Mucosa of rectum (tissue), 2 donors: ENCODE data around the gene UGT3A1.
"Not testable (repeated sequence)": the region's sequence is repeated elsewhere in the genome, so short reads cannot be mapped to it uniquely, and the experiment has no call there.

ENCODE experiments used
- H3K27ac ChIP-seq, 2 donors: one replicate each; pipeline ENCODE4 v1.7.0; 2013; ENCODE audit warnings: inconsistent platforms in 2 of 2, low read depth in 2 of 2, low read length in 2 of 2
- H3K27me3 ChIP-seq, 2 donors: one replicate each; pipeline ENCODE4 v1.7.0; 2013; ENCODE audit warnings: low read length in 2 of 2; ENCODE audit not compliant: control insufficient read depth in 2 of 2, insufficient read depth in 2 of 2
- H3K36me3 ChIP-seq, 2 donors: one replicate each; pipeline ENCODE4 v1.7.0; 2013; ENCODE audit warnings: low read length in 2 of 2; ENCODE audit not compliant: control insufficient read depth in 2 of 2, insufficient read depth in 2 of 2
- H3K4me1 ChIP-seq, 2 donors: one replicate each; pipeline ENCODE4 v1.7.0; 2013; ENCODE audit warnings: low read length in 2 of 2, mild to moderate bottlenecking in 1 of 2; ENCODE audit not compliant: control insufficient read depth in 2 of 2, insufficient read depth in 2 of 2
- H3K4me3 ChIP-seq, 2 donors: one replicate each; pipeline ENCODE4 v1.7.0; 2013; ENCODE audit warnings: low read length in 2 of 2
- H3K9ac ChIP-seq, 2 donors: one replicate each; pipeline ENCODE4 v1.7.0; 2013; ENCODE audit warnings: low read length in 2 of 2, low read depth in 1 of 2, mild to moderate bottlenecking in 1 of 2
- H3K9me3 ChIP-seq, 2 donors: one replicate each; pipeline ENCODE4 v1.7.0; 2013; ENCODE audit warnings: low read length in 2 of 2; ENCODE audit not compliant: control insufficient read depth in 2 of 2
- donor health status: healthy.
- donor health status: Normal muscosa, but diverticular disease.

UGT3A1 gene

GRCh38 chr5:35990520-35990919 lies 670 bp downstream of the UGT3A1 start:
- Histone ChIP-seq H3K36me3 (no peaks in the 10 kb centered on the region), H3K4me1 (no peaks in the 10 kb centered on the region), H3K27me3 (no peaks in the 10 kb centered on the region), H3K27ac (no peak overlapping the region), H3K4me3 (no peak overlapping the region), H3K9me3 (no peaks in the 10 kb centered on the region), H3K9ac (no peak overlapping the region)

- Histone ChIP-seq H3K4me3 (no peak overlapping the region), H3K36me3 (no peaks in the 10 kb centered on the region), H3K27ac (no peak overlapping the region), H3K9me3 (no peaks in the 10 kb centered on the region), H3K27me3 (no peaks in the 10 kb centered on the region), H3K9ac (no peak overlapping the region), H3K4me1 (no peaks in the 10 kb centered on the region)
Measured at GRCh38 chr5:35988529-35988928, 2.7 kb downstream of the UGT3A1 start.

GRCh38 chr5:35987776-35988175 lies 3.4 kb downstream of the UGT3A1 start:
- no peak overlapping the region for H3K27ac ChIP-seq

DNA sequence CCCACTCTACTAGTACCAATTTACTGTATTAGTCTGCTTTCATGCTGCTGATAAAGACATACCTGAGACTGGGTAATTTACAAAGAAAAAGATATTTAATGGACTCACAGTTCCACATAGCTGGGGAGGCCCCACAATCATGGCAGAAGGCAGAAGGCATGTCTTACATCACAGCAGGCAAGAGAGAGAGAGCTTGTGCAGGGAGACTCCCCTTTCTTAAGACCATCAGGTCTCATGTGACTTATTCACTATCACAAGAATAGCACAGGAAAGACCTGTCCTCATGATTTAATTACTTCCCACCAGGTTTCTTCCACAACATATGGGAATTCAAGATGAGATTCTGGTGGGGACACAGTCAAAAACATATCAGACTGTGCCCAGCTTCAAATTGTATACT lies 11.5 kb downstream of the UGT3A1 start:
- Histone ChIP-seq H3K4me1 (no peaks in the 10 kb centered on the region), H3K27ac (no peak overlapping the region), H3K9me3 (peaks cover 0 to 3% of the 10 kb centered on the region in 2 donors), H3K36me3 (no peaks in the 10 kb centered on the region), H3K27me3 (no peaks in the 10 kb centered on the region), H3K4me3 (no peak overlapping the region), H3K9ac (no peak overlapping the region)

More at GRCh38 chr5:35987776-35988175, 3.4 kb downstream of the UGT3A1 start:
- Histone ChIP-seq H3K4me1 (no peaks in the 10 kb centered on the region), H3K36me3 (no peaks in the 10 kb centered on the region), H3K9me3 (no peaks in the 10 kb centered on the region), H3K9ac (no peak overlapping the region), H3K27me3 (no peaks in the 10 kb centered on the region), H3K4me3 (no peak overlapping the region)

GRCh38 chr5:35976859-35977258 lies 14.3 kb downstream of the UGT3A1 start:
- H3K36me3 ChIP-seq, H3K4me1 ChIP-seq, H3K27me3 ChIP-seq, H3K9ac ChIP-seq, H3K9me3 ChIP-seq, H3K4me3 ChIP-seq, H3K27ac ChIP-seq: not testable (repeated sequence)

DNA sequence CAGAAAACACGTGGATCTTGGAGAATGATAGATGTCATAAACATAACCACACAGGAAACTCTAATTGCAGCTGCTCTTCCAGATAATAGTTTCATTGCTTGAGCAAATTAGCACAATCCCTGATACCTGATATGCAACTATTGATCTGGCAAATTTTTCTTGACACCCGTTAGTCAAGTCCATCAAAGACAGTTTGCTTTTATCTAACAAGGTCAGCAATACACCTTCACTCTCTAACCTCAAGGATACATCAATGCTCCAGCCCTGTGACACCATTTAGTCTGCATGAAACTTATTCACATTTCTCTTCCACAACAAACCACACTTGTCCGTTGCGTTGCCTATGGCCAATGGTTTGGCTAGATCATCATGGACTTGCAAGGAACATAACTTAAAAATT lies 16.6 kb downstream of the UGT3A1 start:
- no peaks in the 10 kb centered on the region for H3K36me3 ChIP-seq
- no peak overlapping the region for H3K9ac ChIP-seq
- no peak overlapping the region for H3K27ac ChIP-seq
- no peaks in the 10 kb centered on the region for H3K4me1 ChIP-seq
- no peak overlapping the region for H3K4me3 ChIP-seq
- H3K27me3 ChIP-seq, result no peaks in the 10 kb centered on the region
- H3K9me3 ChIP-seq, result no peaks in the 10 kb centered on the region

GRCh38 chr5:35971878-35972210 lies 19.3 kb downstream of the UGT3A1 start:
- H3K36me3 ChIP-seq, result no peaks in the 10 kb centered on the region
- no peaks in the 10 kb centered on the region for H3K9me3 ChIP-seq
- no peak overlapping the region for H3K9ac ChIP-seq
- no peak overlapping the region for H3K4me3 ChIP-seq
- no peak overlapping the region for H3K27ac ChIP-seq
- H3K4me1 ChIP-seq, result no peaks in the 10 kb centered on the region
- H3K27me3 ChIP-seq, result no peaks in the 10 kb centered on the region

DNA sequence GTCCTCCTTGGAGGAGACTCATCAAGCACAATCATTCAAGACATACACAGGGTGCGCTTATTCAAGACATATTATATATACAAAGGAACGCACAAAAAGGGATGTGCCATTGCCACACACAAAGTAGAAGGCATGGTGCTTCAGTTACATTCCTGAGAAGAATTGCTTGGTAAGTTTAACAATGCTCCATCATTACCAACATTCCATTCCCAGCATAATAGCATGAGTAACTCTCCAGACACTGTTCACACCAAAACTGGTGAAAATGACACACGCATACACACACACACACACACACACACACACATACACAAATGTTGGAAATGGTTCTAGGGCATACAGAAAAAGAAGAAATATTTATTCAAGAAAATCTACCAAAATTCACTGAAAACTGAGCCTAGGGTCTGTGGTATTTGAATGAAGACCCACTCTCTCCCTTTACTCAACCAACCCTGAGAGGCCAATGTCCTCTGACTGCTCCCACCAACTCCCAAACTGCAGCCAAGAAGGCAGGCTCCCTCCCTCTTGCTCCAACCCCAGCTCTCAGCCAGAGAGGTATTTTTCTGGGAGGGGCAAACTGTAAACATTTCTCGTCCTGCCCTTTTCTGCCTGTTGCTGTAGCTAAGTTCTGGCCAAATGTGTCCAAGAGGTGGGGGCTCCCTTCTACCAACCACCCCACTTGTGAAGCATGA lies 19.9 kb downstream of the UGT3A1 start:
- Histone ChIP-seq H3K36me3 (no peaks in the 10 kb centered on the region), H3K4me1 (no peaks in the 10 kb centered on the region), H3K27ac (no peak overlapping the region), H3K4me3 (no peak overlapping the region), H3K9ac (no peak overlapping the region), H3K9me3 (no peaks in the 10 kb centered on the region), H3K27me3 (no peaks in the 10 kb centered on the region)

GRCh38 chr5:35963381-35963843 lies 27.8 kb downstream of the UGT3A1 start:
- Histone ChIP-seq H3K27me3 (no peaks in the 10 kb centered on the region), H3K36me3 (no peaks in the 10 kb centered on the region), H3K4me3 (no peak overlapping the region), H3K9me3 (no peaks in the 10 kb centered on the region), H3K9ac (no peak overlapping the region), H3K27ac (no peak overlapping the region), H3K4me1 (no peaks in the 10 kb centered on the region)

- Histone ChIP-seq H3K27me3 (no peaks in the 10 kb centered on the region), H3K9me3 (no peaks in the 10 kb centered on the region), H3K36me3 (no peaks in the 10 kb centered on the region), H3K27ac (no peak overlapping the region), H3K4me3 (no peak overlapping the region), H3K9ac (no peak overlapping the region), H3K4me1 (no peaks in the 10 kb centered on the region)
Measured at GRCh38 chr5:35960328-35960727, 30.9 kb downstream of the UGT3A1 start.

DNA sequence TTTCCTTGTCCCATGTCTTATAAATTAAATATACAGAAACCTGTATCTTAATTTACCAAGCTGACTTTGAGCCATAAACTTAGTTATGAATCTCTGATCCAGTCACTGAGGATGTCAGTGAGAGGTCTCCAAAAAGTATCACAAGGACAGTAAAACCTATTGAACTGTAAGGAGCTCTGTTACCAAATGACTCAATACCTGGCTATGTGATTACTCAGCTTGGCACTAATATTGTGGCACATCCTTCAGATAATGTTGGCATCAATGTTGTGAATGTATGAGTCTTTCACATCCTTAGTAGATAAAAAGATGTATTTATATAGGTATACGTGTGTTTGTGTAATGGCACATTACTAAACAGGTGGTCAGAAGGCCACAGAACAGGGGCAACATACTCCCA lies 34.8 kb downstream of the UGT3A1 start:
- no peaks in the 10 kb centered on the region for H3K4me1 ChIP-seq
- no peak overlapping the region for H3K4me3 ChIP-seq
- H3K9ac ChIP-seq, result no peak overlapping the region
- H3K36me3 ChIP-seq, result no peaks in the 10 kb centered on the region
- H3K27me3 ChIP-seq, result no peaks in the 10 kb centered on the region
- H3K27ac ChIP-seq, result no peak overlapping the region
- no peaks in the 10 kb centered on the region for H3K9me3 ChIP-seq
